Measurements from ENCODE around the gene CHST9. TPM values are rescaled to one million over a fixed set of nuclear protein-coding genes. Genes with fewer than 3 reads are reported as not detected.
A peak's percentile ranks its signal among the peaks of the same experiment; 100 is the strongest.

Gene CHST9
- polyA plus RNA-seq, 1 donor, result 11.1 TPM

DNA sequence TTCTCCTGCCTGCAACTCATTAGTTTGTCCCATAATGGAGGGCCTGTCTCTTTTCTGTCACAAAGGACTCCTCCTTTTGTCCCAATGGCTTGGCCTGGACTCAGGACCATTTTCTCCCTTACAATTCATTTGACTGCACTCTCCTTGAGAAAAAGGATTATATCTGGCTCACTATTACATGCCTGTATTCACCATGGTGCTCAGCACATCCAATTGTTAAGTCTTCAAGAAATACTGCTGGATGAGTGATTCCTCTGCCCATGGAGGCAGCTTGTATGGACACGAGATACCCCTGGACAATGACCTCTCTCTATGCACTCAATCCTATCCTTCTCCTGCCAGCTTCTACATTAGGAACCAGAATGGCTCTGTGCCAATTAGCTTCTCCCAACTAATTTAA, 47.0 kb downstream of the CHST9 start:
- Histone ChIP-seq H3K4me1 (ENCODE audit: control insufficient read depth, insufficient read depth, low read length) (no peaks in the 10 kb centered on the region), H3K27ac (ENCODE audit: low read length) (no peak overlapping the region), H3K9me3 (ENCODE audit: control insufficient read depth, low read depth, low read length) (no peaks in the 10 kb centered on the region), H3K4me3 (ENCODE audit: low read length) (no peak overlapping the region), H3K27me3 (ENCODE audit: control insufficient read depth, insufficient read depth, low read length) (no peaks in the 10 kb centered on the region), H3K36me3 (ENCODE audit: control insufficient read depth, insufficient read depth, low read length) (no peaks in the 10 kb centered on the region)
- WGBS (ENCODE audit: insufficient coverage, low lambda C conversion rate), result 20% methylated on average over 1 of the region's 1 CpG
- no peak for DNase-seq

DNA sequence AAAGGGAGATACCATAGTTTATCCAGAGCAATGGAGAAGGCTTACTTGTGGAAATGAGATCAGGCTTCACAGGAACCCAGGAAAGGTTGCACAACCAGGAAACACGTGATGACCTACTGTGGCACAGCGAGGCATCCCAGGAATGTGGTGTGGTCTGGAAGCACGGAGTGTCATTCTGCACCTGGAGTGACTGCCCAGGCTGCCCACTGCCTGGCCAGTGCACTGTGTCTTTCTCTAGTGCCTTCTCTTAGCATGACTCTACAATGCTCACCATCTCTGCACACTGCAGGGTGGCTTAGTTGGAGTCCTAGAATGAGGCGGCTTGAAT, 48.9 kb downstream of the CHST9 start:
- no CpG with 5 or more reads among the region's 4 CpGs for WGBS (ENCODE audit: insufficient coverage, low lambda C conversion rate)

GRCh38 chr18:27135504-27136207, 49.5 kb downstream of the CHST9 start:
- no peaks in the 10 kb centered on the region for H3K4me1 ChIP-seq (ENCODE audit: control insufficient read depth, insufficient read depth, low read length)
- H3K27ac ChIP-seq (ENCODE audit: low read length), result no peak overlapping the region
- no peak overlapping the region for H3K4me3 ChIP-seq (ENCODE audit: low read length)
- H3K27me3 ChIP-seq (ENCODE audit: control insufficient read depth, insufficient read depth, low read length), result no peaks in the 10 kb centered on the region
- H3K36me3 ChIP-seq (ENCODE audit: control insufficient read depth, insufficient read depth, low read length), result no peaks in the 10 kb centered on the region
- no peaks in the 10 kb centered on the region for H3K9me3 ChIP-seq (ENCODE audit: control insufficient read depth, low read depth, low read length)
- WGBS (ENCODE audit: insufficient coverage, low lambda C conversion rate), result 100% methylated on average over 2 of the region's 7 CpGs
- no peak for DNase-seq

More for the DNA sequence above, 48.9 kb downstream of the CHST9 start:
- no peaks in the 10 kb centered on the region for H3K4me1 ChIP-seq (ENCODE audit: control insufficient read depth, insufficient read depth, low read length)
- no peak overlapping the region for H3K4me3 ChIP-seq (ENCODE audit: low read length)
- H3K27me3 ChIP-seq (ENCODE audit: control insufficient read depth, insufficient read depth, low read length), result no peaks in the 10 kb centered on the region
- peak; percentile 39 to 40 for DNase-seq
- no peak overlapping the region for H3K27ac ChIP-seq (ENCODE audit: low read length)
- H3K36me3 ChIP-seq (ENCODE audit: control insufficient read depth, insufficient read depth, low read length), result no peaks in the 10 kb centered on the region
- H3K9me3 ChIP-seq (ENCODE audit: control insufficient read depth, low read depth, low read length), result no peaks in the 10 kb centered on the region

DNA sequence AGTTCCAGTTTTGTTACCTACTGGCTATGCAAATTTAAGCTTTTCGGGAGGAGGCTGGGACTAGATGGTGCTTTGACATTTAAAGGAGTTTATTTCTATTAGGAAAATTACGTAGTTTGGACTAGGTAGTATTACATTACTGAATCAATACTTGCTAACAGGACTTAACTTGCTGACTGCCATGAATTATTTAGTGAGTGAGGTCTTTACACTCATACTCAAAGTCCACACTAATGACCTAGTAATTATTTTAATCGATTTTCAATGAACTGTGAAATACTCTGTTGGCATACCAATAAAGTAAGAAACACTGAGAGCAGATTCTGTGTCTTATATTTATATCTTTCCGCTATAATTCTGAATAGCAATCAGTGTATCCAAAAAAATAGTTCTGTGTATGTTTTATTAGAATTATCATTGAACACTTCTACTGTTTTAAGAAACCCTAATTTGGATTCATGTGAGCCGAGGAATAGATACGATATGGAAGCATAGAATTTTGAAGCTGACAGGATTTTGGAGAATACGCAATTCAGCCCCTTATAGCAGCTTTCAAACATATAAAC, 55.0 kb downstream of the CHST9 start:
- no peaks in the 10 kb centered on the region for H3K36me3 ChIP-seq (ENCODE audit: control insufficient read depth, insufficient read depth, low read length)
- WGBS (ENCODE audit: insufficient coverage, low lambda C conversion rate), result 100% methylated on average over 1 of the region's 7 CpGs
- no peaks in the 10 kb centered on the region for H3K27me3 ChIP-seq (ENCODE audit: control insufficient read depth, insufficient read depth, low read length)
- no peaks in the 10 kb centered on the region for H3K4me1 ChIP-seq (ENCODE audit: control insufficient read depth, insufficient read depth, low read length)
- H3K27ac ChIP-seq (ENCODE audit: low read length), result no peak overlapping the region
- H3K9me3 ChIP-seq (ENCODE audit: control insufficient read depth, low read depth, low read length), result no peaks in the 10 kb centered on the region
- DNase-seq, result no peak
- H3K4me3 ChIP-seq (ENCODE audit: low read length), result no peak overlapping the region

- Histone ChIP-seq H3K27me3 (ENCODE audit: control insufficient read depth, insufficient read depth, low read length) (no peaks in the 10 kb centered on the region), H3K36me3 (ENCODE audit: control insufficient read depth, insufficient read depth, low read length) (no peaks in the 10 kb centered on the region), H3K27ac (ENCODE audit: low read length) (no peak overlapping the region), H3K4me1 (ENCODE audit: control insufficient read depth, insufficient read depth, low read length) (no peaks in the 10 kb centered on the region), H3K9me3 (ENCODE audit: control insufficient read depth, low read depth, low read length) (no peaks in the 10 kb centered on the region), H3K4me3 (ENCODE audit: low read length) (no peak overlapping the region)
- DNase-seq, result no peak
- whole genome bisulfite sequencing (ENCODE audit: insufficient coverage, low lambda C conversion rate), result no CpG with 5 or more reads among the region's 1 CpG
These were observed 60.9 kb downstream of the CHST9 start for GRCh38 chr18:27124196-27124595.

GRCh38 chr18:27121108-27121507, 64.0 kb downstream of the CHST9 start:
- 83% methylated on average over 1 of the region's 1 CpG for WGBS (ENCODE audit: insufficient coverage, low lambda C conversion rate)
- no peak for DNase-seq

GRCh38 chr18:27120246-27120645, 64.9 kb downstream of the CHST9 start:
- H3K27ac ChIP-seq (ENCODE audit: low read length), result no peak overlapping the region
- no peaks in the 10 kb centered on the region for H3K4me1 ChIP-seq (ENCODE audit: control insufficient read depth, insufficient read depth, low read length)
- H3K36me3 ChIP-seq (ENCODE audit: control insufficient read depth, insufficient read depth, low read length), result no peaks in the 10 kb centered on the region
- H3K27me3 ChIP-seq (ENCODE audit: control insufficient read depth, insufficient read depth, low read length), result no peaks in the 10 kb centered on the region
- no peak overlapping the region for H3K4me3 ChIP-seq (ENCODE audit: low read length)
- WGBS (ENCODE audit: insufficient coverage, low lambda C conversion rate), result 100% methylated on average over 2 of the region's 3 CpGs
- no peaks in the 10 kb centered on the region for H3K9me3 ChIP-seq (ENCODE audit: control insufficient read depth, low read depth, low read length)
- DNase-seq, result no peak

More at GRCh38 chr18:27121108-27121507, 64.0 kb downstream of the CHST9 start:
- H3K9me3 ChIP-seq (ENCODE audit: control insufficient read depth, low read depth, low read length), result no peaks in the 10 kb centered on the region
- H3K36me3 ChIP-seq (ENCODE audit: control insufficient read depth, insufficient read depth, low read length), result no peaks in the 10 kb centered on the region
- H3K4me3 ChIP-seq (ENCODE audit: low read length), result no peak overlapping the region
- no peaks in the 10 kb centered on the region for H3K27me3 ChIP-seq (ENCODE audit: control insufficient read depth, insufficient read depth, low read length)
- H3K4me1 ChIP-seq (ENCODE audit: control insufficient read depth, insufficient read depth, low read length), result no peaks in the 10 kb centered on the region
- no peak overlapping the region for H3K27ac ChIP-seq (ENCODE audit: low read length)

DNA sequence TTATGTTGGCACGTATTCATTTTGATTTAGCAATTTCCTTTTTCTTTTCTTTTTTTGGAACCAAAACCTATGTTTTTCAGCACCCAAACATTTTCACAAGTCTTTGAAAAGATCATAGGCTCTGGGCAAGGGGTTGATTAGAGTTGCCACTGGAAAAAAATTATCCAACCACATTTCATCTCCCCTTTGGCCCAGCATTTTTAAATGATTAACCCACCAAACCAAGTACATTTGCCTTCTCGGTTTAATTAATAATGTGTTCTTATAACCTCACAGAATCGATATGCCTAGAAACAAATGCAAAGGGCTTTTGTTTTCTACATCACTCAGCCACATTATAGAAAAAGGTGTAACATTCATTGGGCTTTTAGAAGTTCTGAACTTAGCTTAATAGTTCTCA, 66.1 kb downstream of the CHST9 start:
- DNase-seq, result no peak
- no peak overlapping the region for H3K4me3 ChIP-seq (ENCODE audit: low read length)
- no peaks in the 10 kb centered on the region for H3K36me3 ChIP-seq (ENCODE audit: control insufficient read depth, insufficient read depth, low read length)
- 76% methylated on average over 3 of the region's 3 CpGs for WGBS (ENCODE audit: insufficient coverage, low lambda C conversion rate)
- no peaks in the 10 kb centered on the region for H3K4me1 ChIP-seq (ENCODE audit: control insufficient read depth, insufficient read depth, low read length)
- H3K27me3 ChIP-seq (ENCODE audit: control insufficient read depth, insufficient read depth, low read length), result no peaks in the 10 kb centered on the region
- H3K27ac ChIP-seq (ENCODE audit: low read length), result no peak overlapping the region
- no peaks in the 10 kb centered on the region for H3K9me3 ChIP-seq (ENCODE audit: control insufficient read depth, low read depth, low read length)

DNA sequence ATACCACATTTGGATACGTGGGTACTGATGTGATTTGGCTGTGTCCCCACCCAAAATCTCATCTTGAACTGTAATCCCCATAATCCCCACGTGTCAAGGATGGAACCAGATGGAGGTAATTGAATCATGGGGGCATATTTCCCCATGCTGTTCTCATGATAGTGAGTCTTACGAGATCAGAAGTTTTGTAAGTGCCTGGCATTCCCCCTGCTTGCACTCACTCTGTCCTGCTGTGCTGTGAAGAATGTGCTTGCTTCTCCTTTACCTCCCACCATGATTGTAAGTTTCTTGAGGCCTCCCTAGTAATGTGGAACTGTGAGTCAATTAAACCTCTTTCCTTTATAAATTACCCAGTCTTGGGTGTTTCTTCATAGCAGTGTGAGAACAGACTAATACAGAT, 70.3 kb downstream of the CHST9 start:
- H3K27ac ChIP-seq (ENCODE audit: low read length), result no peak overlapping the region
- H3K4me3 ChIP-seq (ENCODE audit: low read length), result no peak overlapping the region
- no peaks in the 10 kb centered on the region for H3K9me3 ChIP-seq (ENCODE audit: control insufficient read depth, low read depth, low read length)
- no peaks in the 10 kb centered on the region for H3K27me3 ChIP-seq (ENCODE audit: control insufficient read depth, insufficient read depth, low read length)
- no peaks in the 10 kb centered on the region for H3K36me3 ChIP-seq (ENCODE audit: control insufficient read depth, insufficient read depth, low read length)
- WGBS (ENCODE audit: insufficient coverage, low lambda C conversion rate), result no CpG with 5 or more reads among the region's 3 CpGs
- H3K4me1 ChIP-seq (ENCODE audit: control insufficient read depth, insufficient read depth, low read length), result no peaks in the 10 kb centered on the region
- DNase-seq, result no peak

DNA sequence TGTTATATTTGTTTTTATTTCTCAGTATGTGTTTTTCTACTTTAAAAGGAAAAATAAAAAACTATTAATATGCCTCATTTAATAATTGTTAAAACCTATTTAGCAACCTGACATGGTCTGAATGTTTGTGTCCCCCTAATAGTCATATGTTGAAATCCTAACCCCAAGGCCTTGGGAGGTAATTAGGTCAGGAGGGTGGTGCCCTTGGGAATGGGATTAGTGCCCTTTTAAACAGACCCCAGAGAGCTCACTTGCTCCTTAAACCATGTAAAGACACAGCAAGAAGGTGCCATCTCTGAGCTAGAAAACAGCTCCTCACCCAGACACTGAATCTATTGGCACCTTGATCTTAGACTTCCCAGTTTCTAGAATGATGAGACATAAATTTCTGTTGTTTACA, 71.8 kb downstream of the CHST9 start:
- Histone ChIP-seq H3K9me3 (ENCODE audit: control insufficient read depth, low read depth, low read length) (no peaks in the 10 kb centered on the region), H3K4me3 (ENCODE audit: low read length) (no peak overlapping the region), H3K27me3 (ENCODE audit: control insufficient read depth, insufficient read depth, low read length) (no peaks in the 10 kb centered on the region), H3K36me3 (ENCODE audit: control insufficient read depth, insufficient read depth, low read length) (no peaks in the 10 kb centered on the region), H3K27ac (ENCODE audit: low read length) (no peak overlapping the region), H3K4me1 (ENCODE audit: control insufficient read depth, insufficient read depth, low read length) (no peaks in the 10 kb centered on the region)
- DNase-seq, result no peak

DNA sequence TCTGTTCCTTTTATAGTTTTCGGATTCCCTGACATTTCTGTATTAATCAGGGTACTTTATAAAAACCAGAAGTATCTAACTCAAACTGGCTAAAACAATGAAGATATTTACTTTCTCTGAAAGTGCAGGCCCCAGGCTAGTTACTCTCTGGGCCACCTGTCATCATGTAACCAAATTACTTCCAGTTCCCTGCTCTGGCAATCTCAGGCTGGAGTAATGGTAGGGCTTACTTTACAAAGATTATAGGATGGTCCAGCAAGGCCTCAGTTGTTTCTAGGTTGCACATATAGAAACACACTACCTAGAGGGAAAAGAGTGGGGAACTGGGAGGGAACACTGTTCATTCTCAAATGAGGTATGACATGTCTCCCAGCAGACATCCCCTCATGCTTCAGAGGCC, 74.8 kb downstream of the CHST9 start:
- 100% methylated on average over 1 of the region's 1 CpG for WGBS (ENCODE audit: insufficient coverage, low lambda C conversion rate)
- H3K4me3 ChIP-seq (ENCODE audit: low read length), result no peak overlapping the region
- H3K36me3 ChIP-seq (ENCODE audit: control insufficient read depth, insufficient read depth, low read length), result no peaks in the 10 kb centered on the region
- no peak overlapping the region for H3K27ac ChIP-seq (ENCODE audit: low read length)
- no peaks in the 10 kb centered on the region for H3K27me3 ChIP-seq (ENCODE audit: control insufficient read depth, insufficient read depth, low read length)
- no peak for DNase-seq
- H3K4me1 ChIP-seq (ENCODE audit: control insufficient read depth, insufficient read depth, low read length), result no peaks in the 10 kb centered on the region
- no peaks in the 10 kb centered on the region for H3K9me3 ChIP-seq (ENCODE audit: control insufficient read depth, low read depth, low read length)
